ENCODE results near the gene TMA7.

GRCh38 chr3:48434591-48435222 is 5.3 kb upstream of the TMA7 start:
- TF ChIP-seq CTCF (conservative IDR thresholded peaks at IDR 0.05; ENCODE audit: low read length) (no peak), EZH2phosphoT487 (IDR thresholded peaks at IDR 0.05; ENCODE audit: borderline replicate concordance, low read depth, low read length) (no peak)
